ENCODE data around the gene PCDH12. TPM values are rescaled to one million over a fixed set of nuclear protein-coding genes. Genes with fewer than 3 reads are reported as not detected.

PCDH12 gene
- polyA plus RNA-seq, 1 donor from 2014 or later, result not detected

DNA sequence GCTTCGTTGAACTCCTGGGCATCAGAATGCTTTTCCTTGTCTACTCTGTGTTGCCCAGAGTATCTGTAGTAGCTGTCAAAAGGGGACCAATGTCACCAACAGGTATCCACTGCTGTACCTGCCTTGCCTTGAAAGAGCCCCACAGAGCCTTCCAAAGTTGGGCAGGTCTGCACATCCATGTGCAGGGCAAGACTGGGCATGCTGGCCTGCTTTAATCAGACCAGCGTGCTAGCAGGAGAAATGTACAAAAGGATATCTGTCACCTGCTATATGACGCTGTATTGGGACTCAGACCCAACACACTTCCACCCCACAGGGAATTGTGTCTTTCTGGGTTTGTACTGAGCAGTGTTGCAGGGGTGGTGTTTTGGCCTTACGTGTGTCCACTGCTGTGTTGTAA, 22.5 kb downstream of the PCDH12 start:
- Histone ChIP-seq H3K27ac (ENCODE audit: low read length) (no peak overlapping the region), H2AFZ (ENCODE audit: low read depth, low read length) (no peak overlapping the region), H4K20me1 (ENCODE audit: insufficient read depth) (no peaks in the 10 kb centered on the region), H3K9me2 (ENCODE audit: insufficient read depth, low read length) (no peaks in the 10 kb centered on the region), H3K27me3 (ENCODE audit: insufficient read depth, low read depth, low read length) (no peaks in the 10 kb centered on the region), H3F3A (ENCODE audit: insufficient read depth, low read length, poor library complexity, severe bottlenecking) (no peaks in the 10 kb centered on the region), H3K4me2 (ENCODE audit: low read length) (no peak overlapping the region), H3K9ac (ENCODE audit: low read length) (no peak overlapping the region), H3K36me3 (ENCODE audit: insufficient read depth, low read length) (no peaks in the 10 kb centered on the region), H3K9me3 (ENCODE audit: low read length) (no peaks in the 10 kb centered on the region), H3K79me2 (replicated peaks; ENCODE audit: insufficient read depth, low read length) (no peaks in the 10 kb centered on the region), H3K4me3 (ENCODE audit: low read length) (no peak overlapping the region)
- TF ChIP-seq RAD21 (conservative IDR thresholded peaks at IDR 0.05), result no peak
- TF ChIP-seq POLR2AphosphoS5 (IDR thresholded peaks at IDR 0.05), result no peak
- TF ChIP-seq, protein P1, sequence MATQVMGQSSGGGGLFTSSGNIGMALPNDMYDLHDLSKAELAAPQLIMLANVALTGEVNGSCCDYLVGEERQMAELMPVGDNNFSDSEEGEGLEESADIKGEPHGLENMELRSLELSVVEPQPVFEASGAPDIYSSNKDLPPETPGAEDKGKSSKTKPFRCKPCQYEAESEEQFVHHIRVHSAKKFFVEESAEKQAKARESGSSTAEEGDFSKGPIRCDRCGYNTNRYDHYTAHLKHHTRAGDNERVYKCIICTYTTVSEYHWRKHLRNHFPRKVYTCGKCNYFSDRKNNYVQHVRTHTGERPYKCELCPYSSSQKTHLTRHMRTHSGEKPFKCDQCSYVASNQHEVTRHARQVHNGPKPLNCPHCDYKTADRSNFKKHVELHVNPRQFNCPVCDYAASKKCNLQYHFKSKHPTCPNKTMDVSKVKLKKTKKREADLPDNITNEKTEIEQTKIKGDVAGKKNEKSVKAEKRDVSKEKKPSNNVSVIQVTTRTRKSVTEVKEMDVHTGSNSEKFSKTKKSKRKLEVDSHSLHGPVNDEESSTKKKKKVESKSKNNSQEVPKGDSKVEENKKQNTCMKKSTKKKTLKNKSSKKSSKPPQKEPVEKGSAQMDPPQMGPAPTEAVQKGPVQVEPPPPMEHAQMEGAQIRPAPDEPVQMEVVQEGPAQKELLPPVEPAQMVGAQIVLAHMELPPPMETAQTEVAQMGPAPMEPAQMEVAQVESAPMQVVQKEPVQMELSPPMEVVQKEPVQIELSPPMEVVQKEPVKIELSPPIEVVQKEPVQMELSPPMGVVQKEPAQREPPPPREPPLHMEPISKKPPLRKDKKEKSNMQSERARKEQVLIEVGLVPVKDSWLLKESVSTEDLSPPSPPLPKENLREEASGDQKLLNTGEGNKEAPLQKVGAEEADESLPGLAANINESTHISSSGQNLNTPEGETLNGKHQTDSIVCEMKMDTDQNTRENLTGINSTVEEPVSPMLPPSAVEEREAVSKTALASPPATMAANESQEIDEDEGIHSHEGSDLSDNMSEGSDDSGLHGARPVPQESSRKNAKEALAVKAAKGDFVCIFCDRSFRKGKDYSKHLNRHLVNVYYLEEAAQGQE (IDR thresholded peaks at IDR 0.05; ENCODE audit: borderline replicate concordance), result no peak
- TF ChIP-seq SMC3 (conservative IDR thresholded peaks at IDR 0.05; ENCODE audit: poor library complexity), result no peak
- TF ChIP-seq, protein P2, sequence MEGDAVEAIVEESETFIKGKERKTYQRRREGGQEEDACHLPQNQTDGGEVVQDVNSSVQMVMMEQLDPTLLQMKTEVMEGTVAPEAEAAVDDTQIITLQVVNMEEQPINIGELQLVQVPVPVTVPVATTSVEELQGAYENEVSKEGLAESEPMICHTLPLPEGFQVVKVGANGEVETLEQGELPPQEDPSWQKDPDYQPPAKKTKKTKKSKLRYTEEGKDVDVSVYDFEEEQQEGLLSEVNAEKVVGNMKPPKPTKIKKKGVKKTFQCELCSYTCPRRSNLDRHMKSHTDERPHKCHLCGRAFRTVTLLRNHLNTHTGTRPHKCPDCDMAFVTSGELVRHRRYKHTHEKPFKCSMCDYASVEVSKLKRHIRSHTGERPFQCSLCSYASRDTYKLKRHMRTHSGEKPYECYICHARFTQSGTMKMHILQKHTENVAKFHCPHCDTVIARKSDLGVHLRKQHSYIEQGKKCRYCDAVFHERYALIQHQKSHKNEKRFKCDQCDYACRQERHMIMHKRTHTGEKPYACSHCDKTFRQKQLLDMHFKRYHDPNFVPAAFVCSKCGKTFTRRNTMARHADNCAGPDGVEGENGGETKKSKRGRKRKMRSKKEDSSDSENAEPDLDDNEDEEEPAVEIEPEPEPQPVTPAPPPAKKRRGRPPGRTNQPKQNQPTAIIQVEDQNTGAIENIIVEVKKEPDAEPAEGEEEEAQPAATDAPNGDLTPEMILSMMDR (IDR thresholded peaks at IDR 0.05; ENCODE audit: poor library complexity, severe bottlenecking), result no peak
- TF ChIP-seq MXI1 (conservative IDR thresholded peaks at IDR 0.05; ENCODE audit: poor library complexity, severe bottlenecking), result no peak
- TF ChIP-seq EP300 (conservative IDR thresholded peaks at IDR 0.05; ENCODE audit: poor library complexity, severe bottlenecking), result no peak
- no peak for TF ChIP-seq TAF1 (IDR thresholded peaks at IDR 0.05; ENCODE audit: low read depth)
- TF ChIP-seq EZH2 (IDR thresholded peaks at IDR 0.05; ENCODE audit: borderline replicate concordance, insufficient read depth, low read length, poor library complexity, severe bottlenecking), result no peak

DNA sequence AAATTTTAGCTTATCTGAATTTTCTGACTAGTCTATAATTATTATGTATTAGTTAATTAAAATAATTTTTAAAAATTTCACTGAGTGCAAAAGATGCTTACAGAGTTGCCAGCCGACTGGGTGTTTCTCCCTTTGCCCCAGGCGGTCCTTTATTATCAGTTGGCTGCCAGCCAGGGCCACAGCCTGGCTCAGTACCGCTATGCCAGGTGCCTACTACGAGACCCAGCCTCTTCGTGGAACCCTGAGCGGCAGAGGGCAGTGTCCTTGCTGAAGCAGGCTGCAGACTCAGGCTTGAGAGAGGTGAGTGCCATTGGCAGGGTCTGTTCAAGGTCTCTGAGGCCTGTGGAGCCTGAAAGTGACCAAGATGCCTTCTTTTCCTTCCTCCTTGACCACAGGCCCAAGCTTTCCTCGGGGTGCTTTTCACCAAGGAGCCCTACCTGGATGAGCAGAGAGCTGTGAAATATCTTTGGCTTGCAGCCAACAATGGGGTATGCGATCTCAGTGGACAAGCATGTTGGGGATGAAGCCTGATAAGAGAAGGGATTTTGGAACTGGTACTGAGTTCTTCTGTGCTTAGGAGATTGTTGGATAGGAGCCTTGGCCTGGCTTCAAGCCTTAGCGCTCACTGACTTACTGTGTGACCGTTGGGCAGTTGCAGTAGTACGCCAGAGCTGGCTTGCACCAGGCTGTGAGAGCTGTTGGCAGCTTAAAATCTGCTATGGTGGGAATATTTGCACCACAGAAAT, 23.7 kb downstream of the PCDH12 start:
- H3K4me3 ChIP-seq (ENCODE audit: low read length), result no peak overlapping the region
- H3K36me3 ChIP-seq (ENCODE audit: insufficient read depth, low read length), result no peaks in the 10 kb centered on the region
- TF ChIP-seq, protein P2 (IDR thresholded peaks at IDR 0.05; ENCODE audit: poor library complexity, severe bottlenecking), result no peak
- TF ChIP-seq MXI1 (conservative IDR thresholded peaks at IDR 0.05; ENCODE audit: poor library complexity, severe bottlenecking) (no peak), EZH2 (IDR thresholded peaks at IDR 0.05; ENCODE audit: borderline replicate concordance, insufficient read depth, low read length, poor library complexity, severe bottlenecking) (no peak), EP300 (conservative IDR thresholded peaks at IDR 0.05; ENCODE audit: poor library complexity, severe bottlenecking) (no peak), TAF1 (IDR thresholded peaks at IDR 0.05; ENCODE audit: low read depth) (no peak), POLR2AphosphoS5 (IDR thresholded peaks at IDR 0.05) (no peak), RAD21 (conservative IDR thresholded peaks at IDR 0.05) (no peak), SMC3 (conservative IDR thresholded peaks at IDR 0.05; ENCODE audit: poor library complexity) (no peak)
- TF ChIP-seq, protein P1 (IDR thresholded peaks at IDR 0.05; ENCODE audit: borderline replicate concordance), result no peak
- no peak overlapping the region for H3K9ac ChIP-seq (ENCODE audit: low read length)
- no peaks in the 10 kb centered on the region for H4K20me1 ChIP-seq (ENCODE audit: insufficient read depth)
- no peaks in the 10 kb centered on the region for H3K27me3 ChIP-seq (ENCODE audit: insufficient read depth, low read depth, low read length)
- H2AFZ ChIP-seq (ENCODE audit: low read depth, low read length), result no peak overlapping the region
- H3K4me2 ChIP-seq (ENCODE audit: low read length), result no peak overlapping the region
- no peak overlapping the region for H3K27ac ChIP-seq (ENCODE audit: low read length)
- H3K9me3 ChIP-seq (ENCODE audit: low read length), result no peaks in the 10 kb centered on the region
- no peaks in the 10 kb centered on the region for H3K9me2 ChIP-seq (ENCODE audit: insufficient read depth, low read length)
- no peaks in the 10 kb centered on the region for H3F3A ChIP-seq (ENCODE audit: insufficient read depth, low read length, poor library complexity, severe bottlenecking)
- H3K79me2 ChIP-seq (replicated peaks; ENCODE audit: insufficient read depth, low read length), result no peaks in the 10 kb centered on the region

Data from neural cell (in vitro differentiated cells).